WTC11 (cell line): ENCODE results near the gene PTGES3L. TPM values are rescaled to one million over a fixed set of nuclear protein-coding genes. Genes with fewer than 3 reads are reported as not detected.

Source experiments
- ATAC-seq: fragments of 200-7000 bp; cut with Tn5 transposase; 2 replicates; pipeline ENCODE4 v1.10.0; 2021; ENCODE audit warnings: mild to moderate bottlenecking, moderate library complexity
- CTCF ChIA-PET: fragments of 300-600 bp; sonication (Branson Sonifier 250); formaldehyde crosslinking; loops from one replicate; lab custom pipeline; 2021; ENCODE audit warnings: antibody characterized with exemption; lab: Charles Lee
- POLR2A ChIA-PET: fragments of 350-600 bp; sonication (Branson Sonifier 250); formaldehyde crosslinking; loops from one replicate; lab custom pipeline; 2021; ENCODE audit warnings: antibody characterized with exemption; lab: Charles Lee
- DNase-seq: peaks from one replicate; pipeline ENCODE4 v3.0.0; 2021; ENCODE audit warnings: low spot score
- H3K27ac Mint-ChIP-seq: 2 replicates; pipeline ENCODE4 v1.8.0; 2021; ENCODE audit warnings: mixed read lengths
- H3K27me3 Mint-ChIP-seq: 2 replicates; pipeline ENCODE4 v1.8.0; 2021; ENCODE audit warnings: low read depth, mild to moderate bottlenecking, moderate library complexity, mixed read lengths
- H3K36me3 Mint-ChIP-seq: 2 replicates; pipeline ENCODE4 v1.8.0; 2021; ENCODE audit warnings: mixed read lengths
- H3K4me1 Mint-ChIP-seq: 2 replicates; pipeline ENCODE4 v1.8.0; 2022; ENCODE audit warnings: mixed read lengths
- H3K4me3 Mint-ChIP-seq: 2 replicates; pipeline ENCODE4 v1.8.0; 2021; ENCODE audit warnings: mild to moderate bottlenecking, moderate library complexity, mixed read lengths
- H3K9me3 Mint-ChIP-seq: 2 replicates; pipeline ENCODE4 v1.8.0; 2021; ENCODE audit warnings: mixed read lengths
- ATF1 ChIP-seq: sonication (generic); formaldehyde crosslinking; IDR thresholded peaks from 2 replicates; pipeline ENCODE4 v1.8.1; 2023; ENCODE audit warnings: mild to moderate bottlenecking, moderate library complexity, missing genetic modification reagents
- ATF6 ChIP-seq: sonication (generic); formaldehyde crosslinking; IDR thresholded peaks from 2 replicates; pipeline ENCODE4 v1.8.1; 2023; ENCODE audit warnings: mild to moderate bottlenecking, missing genetic modification reagents
- CBFB ChIP-seq: sonication (generic); formaldehyde crosslinking; IDR thresholded peaks from 2 replicates; pipeline ENCODE4 v1.8.1; 2022; ENCODE audit warnings: mild to moderate bottlenecking, low read depth, missing genetic modification reagents
- GTF2I ChIP-seq: fragments of 250-450 bp; sonication (Bioruptor Pico); conservative IDR thresholded peaks from 2 replicates; pipeline ENCODE4 v1.4.0; 2021; ENCODE audit warnings: mild to moderate bottlenecking
- JAZF1 ChIP-seq: fragments of 250-450 bp; sonication (Bioruptor Pico); IDR thresholded peaks from 2 replicates; pipeline ENCODE4 v1.9.0; 2021; ENCODE audit warnings: moderate library complexity, mild to moderate bottlenecking, inconsistent platforms
- MLX ChIP-seq: sonication (generic); formaldehyde crosslinking; IDR thresholded peaks from 2 replicates; pipeline ENCODE4 v1.8.1; 2023; ENCODE audit warnings: mild to moderate bottlenecking, missing genetic modification reagents, moderate library complexity
- NFATC4 ChIP-seq: fragments of 250-450 bp; sonication (Bioruptor Pico); IDR thresholded peaks from 2 replicates; pipeline ENCODE4 v1.9.0; 2021; ENCODE audit warnings: mild to moderate bottlenecking
- NFYB ChIP-seq: sonication (generic); formaldehyde crosslinking; conservative IDR thresholded peaks from 2 replicates; pipeline ENCODE4 v1.8.0; 2022; ENCODE audit warnings: low read depth, missing genetic modification reagents
- ZNF281 ChIP-seq: sonication (generic); formaldehyde crosslinking; IDR thresholded peaks from 2 replicates; pipeline ENCODE4 v1.8.0; 2023; ENCODE audit warnings: mild to moderate bottlenecking, missing genetic modification reagents
- ZNF416 ChIP-seq: fragments of 250-450 bp; sonication (Bioruptor Pico); IDR thresholded peaks from 2 replicates; pipeline ENCODE4 v1.9.0; 2021; ENCODE audit warnings: mild to moderate bottlenecking, inconsistent platforms
- ZNF425 ChIP-seq: fragments of 250-450 bp; sonication (Bioruptor Pico); conservative IDR thresholded peaks from 2 replicates; pipeline ENCODE4 v1.9.0; 2021; ENCODE audit warnings: mild to moderate bottlenecking
- total RNA-seq: library from RNA; stranded (reverse); gene quantifications from 3 replicates; pipeline ENCODE4 v1.2.3, GENCODE V29; 2021

The PTGES3L gene
- total RNA-seq, 1 experiment from 2014 or later, result 2.1 TPM

- ChIA-PET POLR2A (interaction anchor here (1.0 kb wide), 1 partner anchor 12 kb away, joined by 3 read pairs; no protein-coding TSS in a partner anchor), CTCF (interaction anchor here (0.9 to 4.3 kb wide), 4 partner anchors 10 to 194 kb away, joined by 3 to 19 read pairs (median 4); partner anchors contain the start of genes BECN1 and RPL27)
- DNase-seq (no peak), ATAC-seq (no peak)
- TF ChIP-seq CBFB (no peak), NFATC4 (CRISPR knock-in tag) (no peak), ZNF416 (no peak), ATF6 (no peak), ATF1 (no peak), ZNF425 (no peak), JAZF1 (CRISPR knock-in tag) (no peak)
- Mint-ChIP-seq H3K9me3 (no peaks in the 10 kb centered on the region), H3K27me3 (no peaks in the 10 kb centered on the region), H3K4me3 (no peak overlapping the region), H3K27ac (peak overlapping the region; percentile 62; the same call in 1 of the 2 replicates), H3K4me1 (peaks cover 30% of the 10 kb centered on the region), H3K36me3 (peaks cover 25% of the 10 kb centered on the region)
Measured at GRCh38 chr17:43014020-43014648, 34.3 kb upstream of the PTGES3L start.

GRCh38 chr17:43013296-43013695, 33.4 kb upstream of the PTGES3L start:
- CTCF ChIA-PET, result interaction anchor here (0.6 to 4.3 kb wide), 5 partner anchors 11 to 201 kb away, joined by 3 to 19 read pairs (median 3); partner anchors contain the start of genes BECN1 and RPL27
- no peak for ATAC-seq
- H3K4me3 Mint-ChIP-seq, result no peak overlapping the region
- H3K27me3 Mint-ChIP-seq, result no peaks in the 10 kb centered on the region
- peaks cover 20% of the 10 kb centered on the region for H3K36me3 Mint-ChIP-seq
- no peaks in the 10 kb centered on the region for H3K9me3 Mint-ChIP-seq
- 0 out of 2 replicates have a peak overlapping the region, but pooled peaks have one; percentile 12 for H3K27ac Mint-ChIP-seq
- TF ChIP-seq GTF2I (CRISPR knock-in tag) (no peak), MLX (no peak)
- TF ChIP-seq, all 79 proteins: peak for 0
- DNase-seq, result no peak
- H3K4me1 Mint-ChIP-seq, result peaks cover 30% of the 10 kb centered on the region
- POLR2A ChIA-PET, result interaction anchor here (0.5 to 1.8 kb wide), 2 partner anchors 15 to 280 kb away, joined by 5 to 6 read pairs; no protein-coding TSS in a partner anchor

- Mint-ChIP-seq H3K27ac (peak overlapping the region; percentile 78; the same call in 1 of the 2 replicates), H3K4me3 (no peak overlapping the region)
- no peak for DNase-seq
- TF ChIP-seq ZNF281 (CRISPR knock-in tag) (no peak), NFYB (CRISPR knock-in tag) (0 out of 2 replicates have a peak, but pooled peaks have one; percentile 9), ZNF416 (no peak)
- TF ChIP-seq, all 79 proteins: peak for 1
- CTCF ChIA-PET, result interaction anchor here (4.3 kb wide), 1 partner anchor 14 kb away, joined by 19 read pairs; the partner anchor contains the start of gene RPL27
- H3K36me3 Mint-ChIP-seq, result peaks cover 14% of the 10 kb centered on the region
- no peak for ATAC-seq
- H3K4me1 Mint-ChIP-seq, result peaks cover 32% of the 10 kb centered on the region
- no peaks in the 10 kb centered on the region for H3K27me3 Mint-ChIP-seq
- POLR2A ChIA-PET, result interaction anchor here (0.6 to 1.8 kb wide), 2 partner anchors 14 to 54 kb away, joined by 3 to 6 read pairs; no protein-coding TSS in a partner anchor
- H3K9me3 Mint-ChIP-seq, result no peaks in the 10 kb centered on the region
Measured at GRCh38 chr17:43011728-43012472, 32.0 kb upstream of the PTGES3L start.
